ENCODE results near the gene CDC23.
"Not testable (repeated sequence)": the region's sequence is repeated elsewhere in the genome, so short reads cannot be mapped to it uniquely, and the experiment has no call there.

The CDC23 gene

DNA sequence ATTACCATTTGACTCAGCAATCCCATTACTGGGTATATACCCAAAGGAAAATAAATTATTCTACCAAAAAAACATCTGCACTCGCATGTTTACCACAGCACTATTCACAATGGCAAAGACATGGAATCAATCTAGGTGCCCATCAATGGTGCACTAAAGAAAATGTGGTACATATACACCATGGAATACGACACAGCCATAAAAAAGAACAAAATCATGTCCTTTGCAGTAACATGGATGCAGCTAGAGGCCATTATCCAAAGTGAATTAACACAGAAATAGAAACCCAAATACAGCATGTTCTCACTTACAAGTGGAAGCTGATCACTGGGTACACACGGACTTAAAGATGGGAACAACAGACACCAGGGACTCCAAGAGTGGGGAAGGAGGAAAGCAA lies 2.1 kb downstream of the CDC23 start:
- no peak for DNase-seq (ENCODE audit: low spot score)

DNA sequence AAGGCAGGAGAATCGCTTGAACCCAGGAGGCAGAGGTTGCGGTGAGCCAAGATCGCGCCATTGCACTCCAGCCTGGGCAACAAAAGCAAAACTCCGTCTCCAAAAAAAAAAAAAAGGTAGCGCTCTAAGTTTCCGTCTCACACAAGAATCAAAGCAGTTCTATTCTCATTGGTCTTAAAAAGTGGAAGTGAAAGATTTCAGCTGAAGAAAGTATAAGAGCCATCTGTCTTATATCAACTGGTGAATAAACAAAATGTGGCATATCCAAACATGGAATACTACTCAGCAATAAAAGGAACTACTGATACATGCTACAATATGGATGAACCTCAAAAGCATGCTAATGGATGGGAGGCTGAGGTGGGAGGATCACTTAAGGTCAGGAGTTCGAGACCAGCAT lies 19.3 kb downstream of the CDC23 start:
- DNase-seq (ENCODE audit: low spot score) = not testable (repeated sequence)

DNA sequence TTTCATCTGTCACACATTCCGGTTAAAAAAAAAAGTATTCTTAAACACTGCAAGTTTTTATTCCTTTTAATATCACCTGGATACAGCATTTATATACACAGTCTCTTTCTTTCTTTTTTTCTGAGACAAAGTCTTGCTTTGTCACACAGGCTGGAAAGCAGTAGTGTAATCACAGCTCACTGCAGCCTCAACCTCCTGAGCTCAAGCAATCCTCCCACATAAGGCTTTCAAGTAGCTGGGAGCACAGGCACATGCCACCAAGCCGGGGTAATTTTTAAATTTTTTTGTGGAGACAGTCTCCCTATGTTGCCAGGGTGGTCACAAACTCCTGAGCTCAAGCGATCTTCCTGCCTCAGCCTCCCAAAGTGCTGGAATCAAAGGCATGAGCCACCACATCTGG lies 20.3 kb downstream of the CDC23 start:
- no peak for DNase-seq (ENCODE audit: low spot score)

DNA sequence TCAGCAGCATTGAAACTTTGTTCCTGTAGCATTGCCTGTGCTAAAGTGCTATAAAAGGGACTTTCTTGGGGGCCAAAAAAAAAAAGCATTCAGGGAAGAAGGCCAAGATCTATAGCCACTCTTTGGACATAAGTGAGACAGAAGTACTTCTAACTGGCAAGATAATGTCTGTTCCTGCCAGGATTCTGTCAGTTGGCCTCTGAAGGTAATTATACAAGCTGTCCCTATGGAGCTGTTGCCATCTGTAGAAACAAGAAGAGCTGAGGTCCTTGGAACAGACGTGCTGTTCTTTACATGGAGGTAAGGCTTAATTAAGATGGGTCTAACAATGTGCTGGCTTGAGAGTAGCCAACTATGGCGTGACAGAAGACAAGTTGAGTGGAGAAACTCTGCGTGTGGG lies 24.5 kb downstream of the CDC23 start:
- DNase-seq (ENCODE audit: low spot score) = no peak

DNA sequence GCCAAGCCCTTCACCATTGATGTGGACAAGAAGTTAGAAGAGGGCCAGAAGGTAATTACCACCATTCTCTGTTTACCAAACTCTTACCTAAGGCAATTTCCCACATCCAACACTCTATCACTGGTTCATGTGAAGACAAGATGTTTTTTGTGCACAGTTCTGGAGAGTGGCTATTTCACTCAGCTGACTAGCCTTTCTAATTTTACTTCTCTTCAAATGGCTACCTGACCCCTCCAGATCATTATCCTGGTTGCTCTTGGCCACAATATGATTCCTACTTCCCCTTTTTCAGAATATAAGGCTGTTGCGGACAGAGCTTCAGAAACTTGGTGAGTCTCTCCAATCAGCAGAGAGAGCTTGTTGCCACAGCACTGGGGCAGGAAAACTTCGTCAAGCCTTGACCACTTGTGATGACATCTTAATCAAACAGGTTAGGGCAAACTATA lies 27.1 kb downstream of the CDC23 start:
- no peak for DNase-seq (ENCODE audit: low spot score)

DNA sequence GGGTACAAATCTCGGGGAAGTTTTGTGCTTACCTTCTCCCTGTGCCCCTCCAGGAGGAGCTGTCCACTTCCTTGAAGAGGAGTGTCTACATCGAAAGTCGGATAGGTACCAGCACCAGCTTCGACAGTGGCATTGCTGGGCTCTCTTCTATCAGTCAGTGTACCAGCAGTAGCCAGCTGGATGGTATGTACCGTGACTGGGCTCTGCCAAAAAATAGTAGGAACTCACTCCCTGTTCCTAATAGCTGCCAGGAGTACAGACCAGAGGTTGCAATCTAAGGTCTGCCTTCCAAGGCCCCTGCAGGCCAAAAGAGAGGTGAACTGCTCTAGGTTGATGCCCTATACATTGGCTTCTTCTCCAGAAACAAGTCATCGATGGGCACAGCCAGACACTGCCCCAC lies 30.3 kb downstream of the CDC23 start:
- DNase-seq (ENCODE audit: low spot score) = no peak

DNA sequence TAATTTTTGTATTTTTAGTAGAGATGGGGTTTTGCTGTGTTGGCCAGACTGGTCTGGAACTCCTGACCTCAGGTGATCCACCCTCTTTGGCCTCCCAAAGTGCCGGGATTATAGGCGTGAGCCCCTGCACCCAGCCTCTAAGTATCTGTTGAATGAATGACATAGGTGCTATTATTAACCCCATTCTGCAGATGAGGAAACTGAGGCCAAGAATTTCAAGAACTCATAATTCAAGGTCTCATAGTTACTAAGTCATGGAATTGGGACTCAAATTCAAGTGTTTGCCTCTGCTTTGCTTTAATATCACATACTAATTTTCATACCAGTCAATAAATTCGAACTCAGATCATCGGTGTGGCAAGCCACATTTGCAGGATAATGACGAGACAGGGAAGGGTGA lies 32.3 kb downstream of the CDC23 start:
- DNase-seq (ENCODE audit: low spot score) = no peak

DNA sequence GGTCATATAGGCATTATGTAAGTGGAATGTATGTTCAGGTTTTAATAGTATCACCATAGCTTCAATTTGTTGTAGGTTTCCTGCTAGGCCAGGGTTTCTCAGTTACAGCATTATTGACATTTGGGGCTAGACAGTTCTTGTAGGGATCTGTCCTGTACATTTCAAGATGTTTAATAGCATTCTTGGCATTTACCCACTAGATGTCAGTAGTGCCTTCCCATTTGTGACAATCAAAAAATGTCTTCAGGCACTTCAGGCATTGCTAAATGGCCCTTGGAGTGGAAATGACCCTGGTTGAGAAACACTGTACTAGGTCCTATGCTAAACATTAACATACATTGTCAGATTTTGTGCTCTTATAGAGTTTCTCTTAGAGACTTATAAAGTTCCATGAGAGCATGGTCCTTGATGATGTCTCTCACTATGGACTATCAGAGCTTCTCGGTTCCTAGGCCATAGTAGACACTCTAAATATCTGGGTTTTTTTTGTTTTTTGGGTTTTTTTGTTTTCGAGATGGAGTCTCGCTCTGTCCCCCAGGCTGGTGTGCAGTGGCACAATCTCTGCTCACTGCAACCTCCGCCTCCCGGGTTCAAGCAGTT lies 32.8 kb downstream of the CDC23 start:
- no peak for DNase-seq (ENCODE audit: low spot score)

DNA sequence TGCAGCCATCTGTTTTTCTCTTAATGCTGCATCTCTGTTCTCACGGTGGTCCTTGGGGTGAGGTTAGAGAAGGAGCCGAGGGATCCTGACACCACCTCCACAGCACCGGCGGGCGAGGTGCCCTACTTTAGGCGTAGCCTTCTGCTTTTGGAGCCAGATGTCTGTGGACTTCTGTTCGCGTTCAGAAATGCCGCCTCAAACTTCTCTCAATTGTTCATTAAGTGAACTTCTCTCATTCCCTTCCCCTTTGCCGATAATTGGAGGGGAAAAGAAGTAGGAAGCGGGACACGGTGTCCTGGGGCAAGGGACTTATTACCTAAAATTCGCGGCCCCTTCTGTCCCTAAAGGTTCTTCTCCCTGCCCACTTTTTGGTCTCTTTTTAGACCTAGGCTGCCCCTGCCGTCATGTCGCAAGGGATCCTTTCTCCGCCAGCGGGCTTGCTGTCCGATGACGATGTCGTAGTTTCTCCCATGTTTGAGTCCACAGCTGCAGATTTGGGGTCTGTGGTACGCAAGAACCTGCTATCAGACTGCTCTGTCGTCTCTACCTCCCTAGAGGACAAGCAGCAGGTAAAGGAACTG lies 33.8 kb downstream of the CDC23 start:
- DNase-seq (ENCODE audit: low spot score) = no peak

DNA sequence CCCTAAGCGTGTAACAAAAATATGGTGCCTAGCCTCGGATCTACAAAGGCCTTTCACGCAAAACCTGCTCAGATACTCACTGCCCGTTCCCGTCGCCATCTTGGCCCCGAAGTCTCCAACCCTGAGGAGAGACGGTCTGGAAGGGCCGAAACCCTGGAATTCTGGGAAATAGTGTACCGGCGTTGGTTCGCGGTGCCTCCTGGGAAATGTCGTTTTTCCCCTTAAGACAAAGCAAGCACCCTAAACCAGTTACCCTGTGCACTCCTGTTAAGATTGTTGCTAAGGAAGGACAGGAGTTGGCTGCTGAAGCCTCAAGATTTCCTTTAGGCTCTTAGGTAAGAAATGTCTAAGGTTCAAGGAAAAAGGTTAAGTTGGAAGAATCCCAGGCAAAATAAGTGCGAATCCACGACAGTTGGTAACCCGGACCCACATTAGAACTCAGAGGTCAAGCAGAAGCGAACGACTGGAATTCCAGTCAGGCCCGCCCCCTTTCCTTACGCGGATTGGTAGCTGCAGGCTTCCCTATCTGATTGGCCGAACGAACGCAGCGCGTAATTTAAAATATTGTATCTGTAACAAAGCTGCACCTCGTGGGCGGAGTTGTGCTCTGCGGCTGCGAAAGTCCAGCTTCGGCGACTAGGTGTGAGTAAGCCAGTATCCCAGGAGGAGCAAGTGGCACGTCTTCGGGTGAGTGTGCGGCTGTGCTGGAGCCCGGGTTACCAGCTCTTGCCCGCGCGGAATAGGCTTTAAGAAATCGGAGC lies 34.4 kb downstream of the CDC23 start, which contains the start of the genes BRD8 and KIF20A:
Gene BRD8 (minus strand): TSS at position 115 of the 761 bp plus-strand sequence. CDS start 16 bp downstream, at position 99.
Gene KIF20A (plus strand): TSS at position 597 of the 761 bp plus-strand sequence. CDS start 569 bp downstream, outside the sequence.
- peak; percentile 93 for DNase-seq (ENCODE audit: low spot score)

DNA sequence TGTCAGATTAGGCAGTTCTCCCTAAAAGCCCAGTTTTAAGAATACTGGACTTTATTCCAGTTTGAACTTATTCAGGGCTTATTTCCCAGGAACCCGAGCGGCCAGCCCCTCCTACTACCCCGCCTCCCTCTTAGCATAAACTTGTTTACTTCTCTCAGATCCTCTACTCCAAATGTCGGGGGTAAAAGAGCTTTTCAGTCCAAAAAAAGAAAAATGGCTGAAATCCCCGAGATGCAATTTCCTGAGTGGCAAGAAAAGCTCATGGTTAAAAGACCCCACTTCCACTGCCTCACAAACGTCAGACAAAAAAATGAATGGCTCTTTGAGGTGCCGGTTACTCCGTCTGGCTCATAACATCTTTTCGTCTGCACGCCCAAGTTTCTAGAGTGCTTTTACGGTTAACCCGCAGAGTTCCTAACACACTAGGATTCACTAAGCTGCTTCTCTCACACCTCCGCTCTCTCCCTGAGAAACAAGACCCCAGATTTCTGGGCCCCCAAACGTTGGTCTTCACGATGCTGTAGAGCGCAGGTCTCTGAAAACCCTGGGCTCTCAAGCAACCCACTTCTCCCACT lies 35.1 kb downstream of the CDC23 start:
- no peak for DNase-seq (ENCODE audit: low spot score)

DNA sequence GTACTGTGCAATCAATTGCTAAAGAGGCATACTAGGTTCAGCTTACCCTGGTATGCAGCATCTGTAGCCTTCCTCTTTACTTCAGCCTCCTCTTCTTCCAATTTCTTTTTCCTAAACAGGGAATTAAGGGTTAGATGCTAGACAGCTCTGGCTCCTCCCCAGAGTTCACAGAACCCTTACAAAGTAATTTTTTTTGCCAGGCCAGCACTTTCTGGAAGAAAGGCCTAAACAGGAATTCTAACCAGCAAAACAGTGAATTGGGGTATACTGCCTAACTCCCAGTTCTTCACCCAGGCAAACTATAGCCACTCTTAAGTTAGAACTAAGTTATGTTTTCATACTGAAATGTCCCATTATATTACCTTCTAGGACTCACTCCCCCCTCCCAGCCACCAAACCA lies 42.8 kb downstream of the CDC23 start:
- no peak for DNase-seq (ENCODE audit: low spot score)

DNA sequence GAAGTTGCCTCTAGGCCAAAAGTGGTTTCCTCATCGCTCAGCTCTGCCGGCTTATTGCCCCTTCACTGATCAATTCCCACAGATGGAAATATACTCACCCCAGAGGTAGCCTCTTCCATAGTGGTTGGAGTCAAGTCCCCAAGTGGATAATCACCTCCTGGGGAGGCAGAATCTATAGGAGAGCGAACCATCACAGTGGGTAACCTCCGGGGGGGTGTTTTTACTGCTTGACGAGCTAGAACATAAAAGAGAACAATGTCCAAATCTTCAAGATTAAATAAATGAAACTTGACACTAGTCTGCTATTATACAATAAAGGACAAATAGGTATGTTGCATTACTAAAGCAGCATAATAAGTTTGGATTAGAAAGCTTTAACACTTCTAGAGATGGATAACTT lies 44.0 kb downstream of the CDC23 start:
- no peak for DNase-seq (ENCODE audit: low spot score)

DNA sequence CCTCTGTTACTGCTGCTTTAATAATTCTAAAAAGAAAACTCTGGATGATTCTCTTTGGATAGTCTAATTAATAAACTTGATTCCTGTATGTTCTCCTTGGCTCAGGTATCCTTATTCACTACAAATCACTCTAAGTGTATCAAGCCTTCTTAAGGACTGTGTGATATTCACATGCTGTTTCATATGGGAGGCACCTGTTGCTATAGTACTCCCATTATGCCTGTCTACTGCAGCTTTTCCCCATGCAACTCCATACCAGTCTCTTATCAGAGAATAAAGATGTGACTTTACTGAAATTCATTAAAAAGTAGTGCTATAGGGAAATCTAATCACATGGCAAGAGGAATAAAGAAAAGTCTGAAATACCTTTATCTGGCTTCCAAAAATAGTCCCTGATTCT lies 49.4 kb downstream of the CDC23 start:
- no peak for DNase-seq (ENCODE audit: low spot score)

DNA sequence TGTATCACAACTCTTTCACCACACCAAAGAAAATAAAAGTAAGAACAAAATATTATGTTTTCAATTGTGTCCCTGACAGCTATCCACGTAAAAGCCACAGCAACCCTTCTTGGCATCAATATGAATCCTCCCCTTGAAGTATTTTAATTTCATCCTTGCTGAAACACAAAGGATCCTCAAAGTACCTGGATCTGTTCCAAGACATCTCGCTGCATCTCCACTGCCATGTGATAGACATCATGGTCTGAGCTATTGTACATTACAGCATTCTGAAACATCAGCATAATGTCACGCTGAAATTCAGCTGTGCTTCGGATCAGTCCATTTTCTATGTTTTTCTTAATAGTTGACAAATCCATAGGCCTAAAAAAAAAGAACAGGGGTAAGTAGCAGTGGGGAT lies 52.4 kb downstream of the CDC23 start:
- DNase-seq (ENCODE audit: low spot score) = no peak

DNA sequence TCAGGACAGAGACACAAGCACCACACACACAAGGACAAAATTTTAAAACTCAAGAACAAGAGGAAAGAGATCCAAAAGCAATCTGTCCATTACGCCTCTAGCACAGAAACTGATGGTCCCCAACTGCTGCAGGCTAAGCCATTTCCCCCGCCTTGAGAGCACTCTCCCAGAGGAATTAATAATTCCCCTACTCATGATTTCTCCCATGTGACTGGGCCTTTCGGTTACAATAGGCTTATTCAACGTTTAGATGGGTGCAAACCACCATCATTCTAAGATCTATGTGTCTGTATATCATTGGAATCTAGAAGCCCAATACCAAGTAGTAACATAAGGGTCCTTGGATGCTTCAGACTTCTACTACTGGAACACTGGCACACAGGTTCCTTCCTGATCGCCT lies 53.5 kb downstream of the CDC23 start:
- DNase-seq (ENCODE audit: low spot score) = no peak

DNA sequence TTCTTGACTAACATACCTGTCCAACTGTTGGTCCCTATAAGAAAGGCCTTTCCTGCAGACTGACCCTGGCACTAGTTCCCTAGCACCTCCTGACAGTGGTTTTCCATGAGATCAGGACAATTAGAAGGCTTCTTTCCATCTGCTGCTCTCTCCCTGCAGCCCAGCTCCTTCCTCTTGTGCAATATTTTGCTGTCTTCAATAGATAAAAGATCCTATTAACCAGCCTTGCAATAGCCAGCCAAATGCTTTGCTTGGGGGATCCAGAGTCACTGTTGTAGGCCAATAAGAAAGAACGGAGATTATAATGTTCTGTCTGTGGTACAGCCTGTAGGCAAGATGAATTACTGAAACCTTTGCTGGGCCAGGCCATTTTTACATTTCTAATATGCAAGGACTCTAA lies 55.5 kb downstream of the CDC23 start:
- DNase-seq (ENCODE audit: low spot score) = no peak

DNA sequence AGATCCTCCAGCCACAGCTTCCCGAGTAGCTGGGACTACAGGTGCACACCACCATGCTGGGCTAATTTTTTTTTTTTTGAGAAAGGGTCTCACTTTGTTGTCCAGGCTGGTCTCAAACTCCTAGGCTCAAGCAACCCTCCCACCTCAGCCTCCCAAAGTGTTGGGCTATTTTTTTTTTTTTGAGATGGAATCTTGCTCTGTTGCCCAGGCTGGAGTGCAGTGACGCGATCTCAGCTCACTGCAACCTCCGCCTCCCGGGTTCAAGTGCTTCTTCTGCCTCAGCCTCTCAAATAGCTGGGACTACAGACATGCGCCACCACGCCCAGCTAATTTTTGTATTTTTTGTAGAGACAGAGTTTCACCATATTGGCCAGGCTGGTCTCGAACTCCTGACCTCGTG lies 57.1 kb downstream of the CDC23 start:
- not testable (repeated sequence) for DNase-seq (ENCODE audit: low spot score)

DNA sequence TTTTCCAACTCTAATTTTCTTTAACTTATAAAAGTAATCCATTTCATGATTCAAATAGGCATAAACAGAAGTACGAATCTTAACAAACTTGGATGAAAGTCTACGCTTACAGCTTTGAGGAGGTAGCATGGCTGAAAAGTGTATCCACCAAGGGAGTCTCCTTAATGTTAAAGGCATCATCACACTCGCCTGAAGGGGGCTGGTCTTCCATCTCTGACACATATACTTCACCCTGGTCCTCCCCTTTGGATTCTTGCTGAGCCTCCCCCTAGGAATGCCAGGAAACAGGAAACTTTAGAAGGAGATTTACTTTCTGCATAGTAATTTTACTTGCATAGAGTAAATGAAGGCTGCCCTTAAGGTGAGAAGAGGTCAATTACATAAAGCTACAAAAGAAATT lies 63.6 kb downstream of the CDC23 start:
- no peak for DNase-seq (ENCODE audit: low spot score)

DNA sequence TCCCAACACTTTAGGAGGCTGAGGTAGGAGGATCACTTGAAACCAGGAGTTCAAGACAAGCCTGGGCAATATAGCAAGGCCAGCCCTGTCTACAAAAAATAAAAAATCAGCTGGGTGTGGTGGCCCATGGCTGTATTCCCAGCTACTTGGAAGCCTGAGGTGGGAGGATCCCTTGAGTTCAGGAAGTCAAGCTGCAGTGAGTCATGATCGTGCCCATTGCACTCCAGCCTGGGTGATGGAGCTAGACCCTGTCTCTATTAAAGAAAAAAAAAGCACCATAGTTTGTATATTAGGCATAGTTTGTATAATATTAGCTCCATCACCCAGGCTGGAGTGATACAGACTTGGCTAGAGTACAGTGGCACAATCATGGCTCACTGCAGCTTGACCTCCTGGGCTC lies 64.3 kb downstream of the CDC23 start:
- DNase-seq (ENCODE audit: low spot score) = no peak

DNA sequence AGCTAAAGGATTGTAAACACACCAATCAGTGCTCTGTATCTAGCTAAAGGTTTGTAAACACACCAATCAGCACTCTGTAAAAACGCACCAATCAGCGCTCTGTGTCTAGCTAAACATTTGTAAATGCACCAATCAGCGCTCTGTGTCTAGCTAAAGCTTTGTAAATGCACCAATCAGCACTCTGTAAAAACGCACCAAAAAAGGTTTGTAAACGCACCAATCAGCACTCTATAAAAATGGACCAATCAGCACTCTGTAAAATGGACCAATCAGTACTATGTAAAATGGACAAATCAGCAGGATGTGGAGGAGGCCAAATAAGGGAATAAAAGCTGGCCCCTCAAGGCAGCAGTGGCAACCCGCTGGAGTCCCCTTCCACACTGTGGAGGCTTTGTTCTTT lies 69.5 kb downstream of the CDC23 start:
- DNase-seq (ENCODE audit: low spot score) = not testable (repeated sequence)

DNA sequence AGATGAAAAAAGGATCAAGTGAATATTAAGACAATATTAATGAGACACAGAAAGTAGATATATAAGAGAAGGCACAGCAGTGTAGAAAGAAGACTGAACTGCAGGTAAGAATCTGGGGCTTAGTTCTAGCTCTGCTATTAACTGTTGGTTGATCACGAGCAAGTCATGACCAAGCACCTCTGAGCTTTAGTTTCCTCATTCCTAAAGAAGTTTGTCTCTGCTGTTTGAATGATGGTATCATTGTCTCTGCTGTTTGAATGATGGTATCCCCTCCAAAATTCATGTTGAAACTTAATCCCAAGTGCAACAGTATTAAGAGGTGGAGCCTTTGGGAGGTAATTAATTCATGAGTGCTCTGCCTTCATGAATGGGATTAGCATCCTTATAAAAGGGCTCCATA lies 71.4 kb downstream of the CDC23 start:
- no peak for DNase-seq (ENCODE audit: low spot score)

DNA sequence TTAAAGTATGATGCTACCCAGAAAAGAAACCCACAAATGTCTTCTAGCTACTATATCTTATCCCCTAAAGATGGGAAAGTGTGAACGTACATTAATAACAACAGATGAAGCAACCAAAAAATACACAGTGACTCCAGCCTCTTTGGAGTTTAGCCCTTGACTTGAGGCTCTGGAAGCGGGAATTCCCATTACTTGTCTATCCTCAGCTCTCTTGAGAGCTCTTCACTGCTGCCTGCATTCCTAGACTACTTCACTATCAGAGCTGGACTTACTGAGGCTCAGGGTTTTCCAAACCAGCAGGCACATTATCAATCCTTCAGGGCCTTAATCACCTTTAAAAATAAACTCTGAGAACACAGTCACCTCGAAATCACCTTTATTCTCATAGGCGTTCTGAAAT lies 72.9 kb downstream of the CDC23 start:
- DNase-seq (ENCODE audit: low spot score) = no peak

Measured in left forelimb (tissue), 1 donor.